GM10248 (cell line): ENCODE results near the gene MRPS5.

ENCODE experiments used
- CTCF ChIA-PET: fragments of 300-600 bp; sonication (Branson Sonifier 250); formaldehyde crosslinking; extraction: SDS; loops from one replicate; lab custom pipeline; 2021; ENCODE audit warnings: antibody characterized with exemption; lab: Yijun Ruan, JAX
- POLR2A ChIA-PET: fragments of 350-650 bp; sonication (Branson Sonifier 250); formaldehyde crosslinking; extraction: SDS; loops from one replicate; lab custom pipeline; 2020; ENCODE audit warnings: antibody characterized with exemption; lab: Yijun Ruan, JAX
- DNase-seq: peaks from one replicate; pipeline ENCODE4 v3.0.0; 2012; ENCODE audit errors: extremely low spot score
- CTCF ChIP-seq: IDR thresholded peaks from 2 replicates; pipeline ENCODE4 v1.5.1; 2012; ENCODE audit warnings: mild to moderate bottlenecking, low read depth; ENCODE audit errors: extremely low read depth, missing control alignments, control extremely low read depth

MRPS5 gene

GRCh38 chr2:95079199-95079683 is 42.4 kb downstream of the MRPS5 start:
- ChIA-PET POLR2A (interaction anchor here (0.6 kb wide), 1 partner anchor 16 kb away, joined by 3 read pairs; no protein-coding TSS in a partner anchor), CTCF (interaction anchor here (1.1 to 7.4 kb wide), 19 partner anchors 10 to 133 kb away, joined by 3 to 88 read pairs (median 6); partner anchors contain the start of gene MRPS5)
- DNase-seq = no peak
- TF ChIP-seq CTCF = no peak

DNA sequence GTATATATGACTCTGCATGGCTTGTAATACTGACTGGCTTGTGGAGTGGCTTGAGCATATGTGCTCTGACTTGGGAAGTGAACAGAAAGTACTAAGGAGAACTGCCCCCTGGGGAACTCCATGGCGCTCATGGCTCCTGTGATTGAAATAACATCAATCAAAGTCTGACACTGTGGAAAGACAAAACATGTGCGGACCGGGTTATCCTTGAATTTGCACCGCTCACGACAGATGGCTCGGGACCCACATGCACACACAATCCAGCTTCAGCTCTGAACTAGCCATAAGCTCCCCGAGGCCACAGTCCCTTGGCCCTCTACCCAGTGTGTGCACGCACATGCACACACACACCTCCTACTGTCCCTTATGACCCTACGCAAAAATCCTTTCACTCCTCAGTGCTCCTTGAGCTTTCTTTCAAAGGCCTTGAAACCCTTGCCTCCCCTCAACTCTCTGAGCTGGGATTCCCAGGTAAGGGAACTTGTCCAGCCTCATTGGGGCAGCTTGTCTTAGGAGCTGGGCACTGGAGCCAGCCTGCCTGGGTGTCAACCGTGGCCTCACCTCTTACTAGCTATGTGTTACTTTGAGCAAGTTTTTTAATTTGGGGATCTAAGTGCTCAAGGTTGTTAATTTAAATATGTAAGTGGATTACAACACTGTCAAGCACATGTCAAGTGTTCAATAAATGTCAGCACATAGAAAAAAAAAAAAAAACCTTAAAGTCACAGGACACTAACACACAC is 43.6 kb downstream of the MRPS5 start:
- no peak for TF ChIP-seq CTCF
- no peak for DNase-seq
- POLR2A ChIA-PET = no interaction called here
- CTCF ChIA-PET = interaction anchor here (1.1 to 7.4 kb wide), 15 partner anchors 9 to 128 kb away, joined by 3 to 88 read pairs (median 11); partner anchors contain the start of gene MRPS5

DNA sequence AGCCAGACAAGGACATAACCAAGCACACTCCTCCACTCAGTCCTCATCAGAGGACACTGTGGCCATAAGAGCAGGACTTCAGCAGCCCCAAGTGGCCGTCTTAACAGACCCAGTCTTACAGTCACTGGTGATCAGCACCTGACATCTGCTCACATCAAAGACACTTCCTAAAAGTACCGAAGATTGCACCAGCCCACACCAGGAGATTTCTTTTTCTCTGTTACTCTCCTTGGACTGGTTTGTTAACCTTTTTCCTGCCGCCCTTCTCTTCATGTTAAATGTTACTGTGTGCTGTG is 44.1 kb downstream of the MRPS5 start:
- ChIA-PET CTCF (interaction anchor here (1.3 to 7.4 kb wide), 14 partner anchors 8 to 129 kb away, joined by 3 to 88 read pairs (median 14); partner anchors contain the start of gene MRPS5), POLR2A (no interaction called here)

DNA sequence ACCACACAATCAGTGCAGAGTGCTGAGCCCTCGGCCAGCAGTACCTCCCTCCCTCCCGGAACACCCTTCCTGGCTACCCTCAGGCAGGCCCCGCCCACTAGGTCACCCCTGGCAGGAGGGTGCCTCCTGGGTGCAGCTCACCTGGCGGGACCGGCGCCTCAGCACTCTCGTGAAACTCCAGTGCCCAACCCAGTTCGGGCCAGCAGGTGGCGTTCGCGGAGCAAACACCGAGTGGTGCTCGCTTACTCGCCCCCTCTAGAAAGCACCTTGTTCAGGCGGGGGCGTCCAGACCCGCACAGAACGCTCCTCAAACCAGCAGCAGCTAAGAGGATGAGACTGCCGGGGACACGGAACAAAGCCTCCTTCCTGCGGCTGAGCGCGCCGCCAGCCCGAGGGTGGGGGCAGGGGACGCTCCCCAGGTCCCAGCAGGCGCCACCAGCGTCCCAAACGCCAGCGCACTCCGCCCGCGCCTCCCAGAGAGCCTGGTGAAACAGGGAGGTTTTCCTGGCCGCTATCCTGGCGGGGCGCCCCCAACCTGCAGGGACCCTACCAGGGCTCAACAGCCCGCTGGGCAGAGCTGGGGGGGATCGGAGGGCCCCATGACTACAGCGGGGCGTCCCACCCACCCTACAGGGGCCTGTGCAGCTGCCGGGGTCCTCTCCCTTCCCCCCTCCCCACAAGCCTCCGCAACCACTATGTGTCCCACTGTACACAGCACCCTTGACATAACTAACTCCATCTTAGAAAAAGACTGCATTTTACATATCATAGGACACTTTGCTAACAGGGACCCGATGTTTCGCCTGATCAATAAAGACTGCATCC is 44.7 kb downstream of the MRPS5 start:
- CTCF ChIA-PET = interaction anchor here (0.6 to 7.4 kb wide), 21 partner anchors 9 to 129 kb away, joined by 3 to 88 read pairs (median 7); partner anchors contain the start of gene MRPS5
- peak; percentile 93 for TF ChIP-seq CTCF
- peak; percentile 86 for DNase-seq
- POLR2A ChIA-PET = no interaction called here

More for the DNA sequence above, 44.1 kb downstream of the MRPS5 start:
- TF ChIP-seq CTCF = peak; percentile 13
- DNase-seq = no peak

GRCh38 chr2:95075440-95076132 is 46.0 kb downstream of the MRPS5 start:
- ChIA-PET POLR2A (no interaction called here), CTCF (interaction anchor here (1.1 to 7.4 kb wide), 15 partner anchors 9 to 131 kb away, joined by 3 to 88 read pairs (median 11); partner anchors contain the start of gene MRPS5)

More at GRCh38 chr2:95075440-95076132, 46.0 kb downstream of the MRPS5 start:
- TF ChIP-seq CTCF = no peak
- no peak for DNase-seq
